WERI-Rb-1 (cell line): ENCODE measurements around the gene RRM2.

ENCODE experiments used
- DNase-seq: peaks from one replicate; pipeline ENCODE4 v3.0.0-alpha.2; 2020
- H3K27ac ChIP-seq: fragments of 250-450 bp; sonication (Bioruptor Pico); 2 replicates; pipeline ENCODE4 v1.5.1; 2020; ENCODE audit warnings: mild to moderate bottlenecking, moderate library complexity
- H3K27me3 ChIP-seq: fragments of 250-450 bp; sonication (Bioruptor Pico); 2 replicates; pipeline ENCODE4 v1.5.1; 2021; ENCODE audit warnings: mild to moderate bottlenecking, low read depth, moderate library complexity; ENCODE audit not compliant: insufficient read depth, severe bottlenecking
- H3K36me3 ChIP-seq: fragments of 250-450 bp; sonication (Bioruptor Pico); 2 replicates; pipeline ENCODE4 v1.5.1; 2020; ENCODE audit warnings: mild to moderate bottlenecking, moderate library complexity
- H3K4me3 ChIP-seq: 2 replicates; pipeline ENCODE4 v1.5.1; 2011; ENCODE audit warnings: low read depth, mild to moderate bottlenecking, control low read depth, low read length
- H3K9me3 ChIP-seq: fragments of 250-450 bp; sonication (Bioruptor Pico); 2 replicates; pipeline ENCODE4 v1.5.1; 2021; ENCODE audit warnings: mild to moderate bottlenecking, moderate library complexity; ENCODE audit not compliant: severe bottlenecking
- TF ChIP-seq, protein P1 (sequence below): IDR thresholded peaks from 2 replicates; pipeline ENCODE4 v1.5.1; 2011; ENCODE audit warnings: low read depth, mild to moderate bottlenecking, control low read depth, inconsistent platforms, low read length

Gene RRM2

GRCh38 chr2:10080536-10081304 is 41.8 kb upstream of the RRM2 start:
- Histone ChIP-seq H3K4me3 (peak overlapping the region; percentile 47), H3K36me3 (no peaks in the 10 kb centered on the region), H3K27me3 (peaks cover 3% of the 10 kb centered on the region), H3K9me3 (no peaks in the 10 kb centered on the region), H3K27ac (no peak overlapping the region)
- peak; percentile 70 for DNase-seq
- TF ChIP-seq, protein P1, sequence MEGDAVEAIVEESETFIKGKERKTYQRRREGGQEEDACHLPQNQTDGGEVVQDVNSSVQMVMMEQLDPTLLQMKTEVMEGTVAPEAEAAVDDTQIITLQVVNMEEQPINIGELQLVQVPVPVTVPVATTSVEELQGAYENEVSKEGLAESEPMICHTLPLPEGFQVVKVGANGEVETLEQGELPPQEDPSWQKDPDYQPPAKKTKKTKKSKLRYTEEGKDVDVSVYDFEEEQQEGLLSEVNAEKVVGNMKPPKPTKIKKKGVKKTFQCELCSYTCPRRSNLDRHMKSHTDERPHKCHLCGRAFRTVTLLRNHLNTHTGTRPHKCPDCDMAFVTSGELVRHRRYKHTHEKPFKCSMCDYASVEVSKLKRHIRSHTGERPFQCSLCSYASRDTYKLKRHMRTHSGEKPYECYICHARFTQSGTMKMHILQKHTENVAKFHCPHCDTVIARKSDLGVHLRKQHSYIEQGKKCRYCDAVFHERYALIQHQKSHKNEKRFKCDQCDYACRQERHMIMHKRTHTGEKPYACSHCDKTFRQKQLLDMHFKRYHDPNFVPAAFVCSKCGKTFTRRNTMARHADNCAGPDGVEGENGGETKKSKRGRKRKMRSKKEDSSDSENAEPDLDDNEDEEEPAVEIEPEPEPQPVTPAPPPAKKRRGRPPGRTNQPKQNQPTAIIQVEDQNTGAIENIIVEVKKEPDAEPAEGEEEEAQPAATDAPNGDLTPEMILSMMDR: no peak

DNA sequence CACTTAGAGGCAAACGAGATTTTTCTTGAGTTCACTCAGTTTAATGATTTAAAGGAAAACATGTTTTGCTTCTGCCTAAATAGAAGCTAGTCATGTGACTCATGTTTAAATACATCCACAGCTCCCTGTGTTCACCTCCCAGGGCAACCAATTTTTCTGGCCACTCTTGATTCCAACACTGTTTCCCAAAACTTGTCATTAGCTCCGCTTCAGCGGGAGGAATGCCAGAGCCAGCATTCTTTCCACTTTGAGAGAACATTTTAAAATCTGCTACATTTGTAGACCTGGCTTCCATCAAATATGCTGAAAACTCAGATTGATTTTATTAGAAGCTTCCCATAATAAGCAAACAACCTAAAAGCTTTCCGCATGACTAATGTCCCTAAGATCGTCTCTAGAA is 39.5 kb upstream of the RRM2 start:
- TF ChIP-seq, protein P1: no peak
- DNase-seq: no peak
- peaks cover 3% of the 10 kb centered on the region for H3K27me3 ChIP-seq
- no peak overlapping the region for H3K4me3 ChIP-seq
- H3K36me3 ChIP-seq: no peaks in the 10 kb centered on the region
- no peak overlapping the region for H3K27ac ChIP-seq
- H3K9me3 ChIP-seq: no peaks in the 10 kb centered on the region

- H3K27me3 ChIP-seq: peaks cover 3% of the 10 kb centered on the region
- TF ChIP-seq, protein P1: no peak
- no peaks in the 10 kb centered on the region for H3K36me3 ChIP-seq
- no peak overlapping the region for H3K4me3 ChIP-seq
- no peaks in the 10 kb centered on the region for H3K9me3 ChIP-seq
- no peak for DNase-seq
- no peak overlapping the region for H3K27ac ChIP-seq
Measured at GRCh38 chr2:10083692-10084211, 38.8 kb upstream of the RRM2 start.

- TF ChIP-seq, protein P1: no peak
- Histone ChIP-seq H3K27ac (no peak overlapping the region), H3K4me3 (no peak overlapping the region), H3K36me3 (no peaks in the 10 kb centered on the region), H3K27me3 (peaks cover 3% of the 10 kb centered on the region), H3K9me3 (no peaks in the 10 kb centered on the region)
- DNase-seq: no peak
Measured at GRCh38 chr2:10084223-10084865, 38.2 kb upstream of the RRM2 start.

DNA sequence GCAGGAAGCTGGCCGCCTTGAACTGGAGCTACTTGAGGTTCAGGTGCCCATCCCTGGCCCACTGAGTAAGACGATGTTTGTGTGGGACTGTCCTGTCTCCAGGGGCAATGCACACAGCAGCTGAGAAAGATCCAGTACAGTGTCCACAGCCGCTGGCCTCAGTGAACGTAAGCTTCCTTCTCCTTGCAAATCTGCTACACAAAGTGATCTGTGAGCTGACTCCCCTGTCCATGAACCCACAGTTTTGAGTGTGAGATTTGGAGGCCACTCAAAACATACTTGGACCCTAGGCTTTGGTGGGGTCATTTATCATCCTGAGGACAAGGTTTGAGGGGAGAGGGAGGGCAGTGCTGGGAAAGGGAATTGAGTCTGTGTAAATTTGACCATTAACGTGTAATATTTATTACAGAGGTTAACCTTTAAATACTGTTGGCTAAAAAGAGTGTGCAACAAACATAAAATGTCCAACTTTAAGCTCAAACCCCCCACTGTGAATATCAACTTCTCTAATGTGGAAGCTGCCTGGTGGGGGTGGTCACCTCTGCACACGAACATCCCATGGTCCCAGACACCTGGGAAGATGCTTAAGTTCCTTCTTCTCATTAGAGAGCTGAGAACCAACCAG is 37.4 kb upstream of the RRM2 start:
- Histone ChIP-seq H3K27ac (no peak overlapping the region), H3K36me3 (no peaks in the 10 kb centered on the region), H3K9me3 (no peaks in the 10 kb centered on the region), H3K4me3 (no peak overlapping the region), H3K27me3 (peaks cover 3% of the 10 kb centered on the region)
- TF ChIP-seq, protein P1: no peak
- no peak for DNase-seq
